ENCODE measurements around the gene TSHZ2. TPM values are rescaled to one million over a fixed set of nuclear protein-coding genes. Genes with fewer than 3 reads are reported as not detected.

The TSHZ2 gene
- total and polyA plus RNA-seq, 9 donors = 7.3 to 23.1 (median 12.5) TPM

GRCh38 chr20:53168491-53168890 is 196.3 kb downstream of the TSHZ2 start:
- H3K4me3 ChIP-seq (ENCODE audit: low read length) = no peak overlapping the region
- WGBS (ENCODE audit: insufficient coverage) = no CpG with 5 or more reads among the region's 1 CpG
- DNase-seq = no peak
- peaks cover 2% of the 10 kb centered on the region for H3K4me1 ChIP-seq (ENCODE audit: control insufficient read depth, insufficient read depth, low read length)
- no peaks in the 10 kb centered on the region for H3K27me3 ChIP-seq (ENCODE audit: control insufficient read depth, insufficient read depth, low read length)
- H3K27ac ChIP-seq (ENCODE audit: low read length) = no peak overlapping the region
- H3K9me3 ChIP-seq (replicated peaks; ENCODE audit: control insufficient read depth, low read depth, low read length) = no peaks in the 10 kb centered on the region
- H3K36me3 ChIP-seq (ENCODE audit: control insufficient read depth, insufficient read depth, low read length) = no peaks in the 10 kb centered on the region

- Histone ChIP-seq H3K27ac (ENCODE audit: low read length) (no peak overlapping the region), H3K4me3 (ENCODE audit: low read length) (no peak overlapping the region), H3K27me3 (ENCODE audit: control insufficient read depth, insufficient read depth, low read length) (no peaks in the 10 kb centered on the region), H3K36me3 (ENCODE audit: control insufficient read depth, insufficient read depth, low read length) (no peaks in the 10 kb centered on the region), H3K9me3 (replicated peaks; ENCODE audit: control insufficient read depth, low read depth, low read length) (no peaks in the 10 kb centered on the region), H3K4me1 (ENCODE audit: control insufficient read depth, insufficient read depth, low read length) (peaks cover 2% of the 10 kb centered on the region)
- WGBS (ENCODE audit: insufficient coverage) = 75% methylated on average over 4 of the region's 7 CpGs
- peak; percentile 70 for DNase-seq
Measured at GRCh38 chr20:53170196-53170595, 198.0 kb downstream of the TSHZ2 start.

- Histone ChIP-seq H3K4me1 (ENCODE audit: control insufficient read depth, insufficient read depth, low read length) (peaks cover 2% of the 10 kb centered on the region), H3K9me3 (replicated peaks; ENCODE audit: control insufficient read depth, low read depth, low read length) (no peaks in the 10 kb centered on the region), H3K36me3 (ENCODE audit: control insufficient read depth, insufficient read depth, low read length) (no peaks in the 10 kb centered on the region), H3K27ac (ENCODE audit: low read length) (no peak overlapping the region), H3K27me3 (ENCODE audit: control insufficient read depth, insufficient read depth, low read length) (no peaks in the 10 kb centered on the region), H3K4me3 (ENCODE audit: low read length) (no peak overlapping the region)
- DNase-seq = peak; percentile 76
- no CpG with 5 or more reads among the region's 6 CpGs for WGBS (ENCODE audit: insufficient coverage)
Measured at GRCh38 chr20:53171065-53171464, 198.9 kb downstream of the TSHZ2 start.

GRCh38 chr20:53174454-53174853 is 202.3 kb downstream of the TSHZ2 start:
- Histone ChIP-seq H3K27me3 (ENCODE audit: control insufficient read depth, insufficient read depth, low read length) (no peaks in the 10 kb centered on the region), H3K4me1 (ENCODE audit: control insufficient read depth, insufficient read depth, low read length) (peaks cover 2% of the 10 kb centered on the region), H3K4me3 (ENCODE audit: low read length) (no peak overlapping the region), H3K36me3 (ENCODE audit: control insufficient read depth, insufficient read depth, low read length) (no peaks in the 10 kb centered on the region), H3K27ac (ENCODE audit: low read length) (no peak overlapping the region), H3K9me3 (replicated peaks; ENCODE audit: control insufficient read depth, low read depth, low read length) (no peaks in the 10 kb centered on the region)
- no peak for DNase-seq
- WGBS (ENCODE audit: insufficient coverage) = 88% methylated on average over 3 of the region's 3 CpGs

- no peaks in the 10 kb centered on the region for H3K9me3 ChIP-seq (replicated peaks; ENCODE audit: control insufficient read depth, low read depth, low read length)
- WGBS (ENCODE audit: insufficient coverage) = 81% methylated on average over 8 of the region's 12 CpGs
- H3K36me3 ChIP-seq (ENCODE audit: control insufficient read depth, insufficient read depth, low read length) = no peaks in the 10 kb centered on the region
- H3K4me1 ChIP-seq (ENCODE audit: control insufficient read depth, insufficient read depth, low read length) = peaks cover 2% of the 10 kb centered on the region
- H3K27ac ChIP-seq (ENCODE audit: low read length) = no peak overlapping the region
- no peak for DNase-seq
- H3K27me3 ChIP-seq (ENCODE audit: control insufficient read depth, insufficient read depth, low read length) = no peaks in the 10 kb centered on the region
- H3K4me3 ChIP-seq (ENCODE audit: low read length) = no peak overlapping the region
Measured at GRCh38 chr20:53175135-53175780, 203.1 kb downstream of the TSHZ2 start.

- H3K27ac ChIP-seq (ENCODE audit: low read length) = no peak overlapping the region
- WGBS (ENCODE audit: insufficient coverage) = 50% methylated on average over 1 of the region's 3 CpGs
- H3K36me3 ChIP-seq (ENCODE audit: control insufficient read depth, insufficient read depth, low read length) = no peaks in the 10 kb centered on the region
- H3K27me3 ChIP-seq (ENCODE audit: control insufficient read depth, insufficient read depth, low read length) = no peaks in the 10 kb centered on the region
- no peaks in the 10 kb centered on the region for H3K4me1 ChIP-seq (ENCODE audit: control insufficient read depth, insufficient read depth, low read length)
- DNase-seq = no peak
- no peaks in the 10 kb centered on the region for H3K9me3 ChIP-seq (replicated peaks; ENCODE audit: control insufficient read depth, low read depth, low read length)
- H3K4me3 ChIP-seq (ENCODE audit: low read length) = no peak overlapping the region
Measured at GRCh38 chr20:53176134-53176533, 204.0 kb downstream of the TSHZ2 start.

- no peak for DNase-seq
- 83% methylated on average over 2 of the region's 2 CpGs for WGBS (ENCODE audit: insufficient coverage)
- no peak overlapping the region for H3K27ac ChIP-seq (ENCODE audit: low read length)
Measured at GRCh38 chr20:53177687-53178086, 205.5 kb downstream of the TSHZ2 start.

GRCh38 chr20:53179749-53180148 is 207.6 kb downstream of the TSHZ2 start:
- DNase-seq = no peak
- no peaks in the 10 kb centered on the region for H3K36me3 ChIP-seq (ENCODE audit: control insufficient read depth, insufficient read depth, low read length)
- H3K9me3 ChIP-seq (replicated peaks; ENCODE audit: control insufficient read depth, low read depth, low read length) = no peaks in the 10 kb centered on the region
- 95% methylated on average over 6 of the region's 10 CpGs for WGBS (ENCODE audit: insufficient coverage)
- H3K4me1 ChIP-seq (ENCODE audit: control insufficient read depth, insufficient read depth, low read length) = no peaks in the 10 kb centered on the region
- H3K27me3 ChIP-seq (ENCODE audit: control insufficient read depth, insufficient read depth, low read length) = no peaks in the 10 kb centered on the region
- H3K4me3 ChIP-seq (ENCODE audit: low read length) = no peak overlapping the region
- H3K27ac ChIP-seq (ENCODE audit: low read length) = no peak overlapping the region

More at GRCh38 chr20:53177687-53178086, 205.5 kb downstream of the TSHZ2 start:
- Histone ChIP-seq H3K27me3 (ENCODE audit: control insufficient read depth, insufficient read depth, low read length) (no peaks in the 10 kb centered on the region), H3K9me3 (replicated peaks; ENCODE audit: control insufficient read depth, low read depth, low read length) (no peaks in the 10 kb centered on the region), H3K36me3 (ENCODE audit: control insufficient read depth, insufficient read depth, low read length) (no peaks in the 10 kb centered on the region), H3K4me1 (ENCODE audit: control insufficient read depth, insufficient read depth, low read length) (no peaks in the 10 kb centered on the region), H3K4me3 (ENCODE audit: low read length) (no peak overlapping the region)

GRCh38 chr20:53180928-53181362 is 208.8 kb downstream of the TSHZ2 start:
- DNase-seq = no peak
- WGBS (ENCODE audit: insufficient coverage) = 83% methylated on average over 2 of the region's 4 CpGs
- no peak overlapping the region for H3K4me3 ChIP-seq (ENCODE audit: low read length)
- H3K27me3 ChIP-seq (ENCODE audit: control insufficient read depth, insufficient read depth, low read length) = no peaks in the 10 kb centered on the region
- H3K9me3 ChIP-seq (replicated peaks; ENCODE audit: control insufficient read depth, low read depth, low read length) = no peaks in the 10 kb centered on the region
- H3K36me3 ChIP-seq (ENCODE audit: control insufficient read depth, insufficient read depth, low read length) = no peaks in the 10 kb centered on the region
- H3K4me1 ChIP-seq (ENCODE audit: control insufficient read depth, insufficient read depth, low read length) = no peaks in the 10 kb centered on the region
- H3K27ac ChIP-seq (ENCODE audit: low read length) = no peak overlapping the region

GRCh38 chr20:53181866-53182376 is 209.8 kb downstream of the TSHZ2 start:
- Histone ChIP-seq H3K9me3 (replicated peaks; ENCODE audit: control insufficient read depth, low read depth, low read length) (no peaks in the 10 kb centered on the region), H3K4me3 (ENCODE audit: low read length) (no peak overlapping the region), H3K4me1 (ENCODE audit: control insufficient read depth, insufficient read depth, low read length) (no peaks in the 10 kb centered on the region), H3K27me3 (ENCODE audit: control insufficient read depth, insufficient read depth, low read length) (no peaks in the 10 kb centered on the region), H3K36me3 (ENCODE audit: control insufficient read depth, insufficient read depth, low read length) (no peaks in the 10 kb centered on the region), H3K27ac (ENCODE audit: low read length) (no peak overlapping the region)
- WGBS (ENCODE audit: insufficient coverage) = 94% methylated on average over 3 of the region's 3 CpGs
- DNase-seq = no peak
